Colonic mucosa (tissue), 4 donors: ENCODE data around the gene GNAT2. TPM values are rescaled to one million over a fixed set of nuclear protein-coding genes. Genes with fewer than 3 reads are reported as not detected.

Source experiments
- DNase-seq: peaks from one replicate; pipeline ENCODE4 v3.0.0-alpha.2; 2020
- H3K27ac ChIP-seq: fragments of 200-600 bp; one replicate; pipeline ENCODE4 v1.8.0; 2021
- H3K27me3 ChIP-seq: fragments of 200-600 bp; one replicate; pipeline ENCODE4 v1.8.0; 2021
- H3K36me3 ChIP-seq: fragments of 200-600 bp; one replicate; pipeline ENCODE4 v1.8.0; 2021
- H3K4me1 ChIP-seq: fragments of 200-600 bp; one replicate; pipeline ENCODE4 v1.8.0; 2021; ENCODE audit warnings: mild to moderate bottlenecking
- H3K4me3 ChIP-seq: fragments of 200-600 bp; one replicate; pipeline ENCODE4 v1.8.0; 2021
- H3K9ac ChIP-seq, 2 donors: one replicate each; pipeline ENCODE4 v1.7.0; 2013; ENCODE audit warnings: control low read depth in 2 of 2, low read depth in 2 of 2, low read length in 2 of 2
- H3K9me3 ChIP-seq: fragments of 200-600 bp; one replicate; pipeline ENCODE4 v1.8.0; 2021
- CTCF ChIP-seq: fragments of 200-600 bp; IDR thresholded peaks from one replicate; pipeline ENCODE4 v1.8.0; 2022; ENCODE audit warnings: antibody characterized with exemption, mild to moderate bottlenecking
- intact Hi-C: fragments of 100-400 bp; cut with DNase I; formaldehyde crosslinking; loops from one replicate; pipeline ENCODE4 v1.14.1; 2022
- total RNA-seq, 2 donors: library from RNA; stranded (reverse); fragmentation: NEBNext Ultra II Directional in 1 of 2; extraction: Animal tissue kit (Norgen Biotek cat#: 25700) in 1 of 2; gene quantifications; one replicate each; pipeline ENCODE4 v1.2.1, GENCODE V29; 2021
- donor health status: healthy.
- donor health status: DM: no; HTN: no; CAD: no.
- donor health status: DM: no; HTN: no; CAD: no.

The GNAT2 gene
- total RNA-seq, 2 donors from 2014 or later: 0.32 TPM; not detected in 1

GRCh38 chr1:109631513-109632505 is 12.4 kb upstream of the GNAT2 start:
- Histone ChIP-seq H3K27me3 (no peaks in the 10 kb centered on the region), H3K9ac (no peak overlapping the region), H3K4me1 (peaks cover 11% of the 10 kb centered on the region), H3K9me3 (no peaks in the 10 kb centered on the region), H3K4me3 (no peak overlapping the region), H3K27ac (no peak overlapping the region), H3K36me3 (no peaks in the 10 kb centered on the region)
- no peak for DNase-seq
- TF ChIP-seq CTCF: no peak
- intact Hi-C loops: loop anchor here (10.0 kb wide), 1 partner anchor 353 kb away; the partner anchor contains the start of gene AHCYL1

DNA sequence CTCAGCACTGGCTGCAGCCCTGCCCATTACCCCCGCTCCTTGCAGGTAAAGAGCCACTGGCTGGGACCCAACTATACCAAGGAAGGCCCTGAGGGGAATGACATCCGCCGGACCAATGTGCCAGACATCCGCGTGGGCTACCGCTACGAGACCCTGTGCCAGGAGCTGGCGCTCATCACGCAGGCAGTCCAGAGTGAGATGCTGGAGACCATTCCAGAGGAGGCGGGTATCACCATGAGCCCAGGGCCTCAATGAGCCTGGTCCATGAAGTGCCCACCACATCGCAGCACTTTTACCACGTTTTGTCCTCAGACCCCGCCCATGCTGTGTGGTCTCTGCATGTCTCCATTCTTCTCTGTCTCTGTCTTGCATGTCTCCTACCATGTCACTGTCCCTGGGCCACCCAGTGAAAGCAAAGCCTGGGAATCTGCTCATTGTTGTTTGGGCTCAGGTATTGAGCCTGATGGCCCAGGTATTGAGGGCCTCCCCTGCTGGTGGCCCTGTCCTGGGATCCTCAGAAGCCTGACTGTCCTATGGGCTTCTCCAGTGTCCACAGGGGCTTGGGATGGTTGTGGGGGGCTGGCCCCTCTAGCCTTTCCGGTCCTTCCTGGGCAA is 11.6 kb upstream of the GNAT2 start:
- Histone ChIP-seq H3K27me3 (no peaks in the 10 kb centered on the region), H3K9ac (no peak overlapping the region), H3K4me3 (no peak overlapping the region), H3K27ac (no peak overlapping the region), H3K4me1 (peaks cover 11% of the 10 kb centered on the region), H3K9me3 (no peaks in the 10 kb centered on the region), H3K36me3 (no peaks in the 10 kb centered on the region)
- intact Hi-C loops: loop anchor here (10.0 kb wide), 1 partner anchor 354 kb away; the partner anchor contains the start of gene AHCYL1
- DNase-seq: no peak
- TF ChIP-seq CTCF: no peak

- H3K36me3 ChIP-seq: no peaks in the 10 kb centered on the region
- TF ChIP-seq CTCF: no peak
- peak; percentile 21 for DNase-seq
- intact Hi-C loops: loop anchor here (10.0 kb wide), 1 partner anchor 355 kb away; the partner anchor contains the start of gene AHCYL1
- H3K4me3 ChIP-seq: no peak overlapping the region
- H3K27me3 ChIP-seq: no peaks in the 10 kb centered on the region
- no peak overlapping the region for H3K27ac ChIP-seq
- H3K9ac ChIP-seq: no peak overlapping the region
- H3K9me3 ChIP-seq: no peaks in the 10 kb centered on the region
- H3K4me1 ChIP-seq: peaks cover 11% of the 10 kb centered on the region
Measured at GRCh38 chr1:109630081-109630897, 10.9 kb upstream of the GNAT2 start.

- intact Hi-C loops: loop anchor here (10.0 kb wide), 1 partner anchor 355 kb away; the partner anchor contains the start of gene AHCYL1
- Histone ChIP-seq H3K4me1 (peaks cover 11% of the 10 kb centered on the region), H3K9ac (no peak overlapping the region), H3K27ac (no peak overlapping the region), H3K9me3 (no peaks in the 10 kb centered on the region), H3K36me3 (no peaks in the 10 kb centered on the region), H3K27me3 (no peaks in the 10 kb centered on the region), H3K4me3 (no peak overlapping the region)
- TF ChIP-seq CTCF: no peak
- DNase-seq: no peak
Measured at GRCh38 chr1:109629372-109630030, 10.1 kb upstream of the GNAT2 start.
